Activated CD4-positive, alpha-beta memory T cell treated with anti-CD3 and anti-CD28 coated beads, Interleukin-2, amount 10 ng/mL, durations not matched to agents 7 days and 5 days (primary cell): ENCODE data around the gene NT5E. TPM values are rescaled to one million over a fixed set of nuclear protein-coding genes. Genes with fewer than 3 reads are reported as not detected.

Experiments
- CTCF ChIA-PET: fragments of 350-600 bp; sonication (Branson Sonifier 250); formaldehyde crosslinking; loops from one replicate; lab custom pipeline; 2021; ENCODE audit warnings: antibody characterized with exemption, inconsistent platforms; lab: Charles Lee
- POLR2A ChIA-PET: fragments of 350-600 bp; sonication (Branson Sonifier 250); formaldehyde crosslinking; loops from one replicate; lab custom pipeline; 2021; ENCODE audit warnings: antibody characterized with exemption; lab: Charles Lee
- DNase-seq: peaks from one replicate; pipeline ENCODE4 v3.0.0-alpha.2; 2020
- H3K27ac Mint-ChIP-seq: one replicate; pipeline ENCODE4 v1.8.0; 2021; ENCODE audit warnings: mild to moderate bottlenecking, mixed read lengths
- H3K27me3 Mint-ChIP-seq: one replicate; pipeline ENCODE4 v1.8.0; 2021; ENCODE audit warnings: mixed read lengths
- H3K36me3 Mint-ChIP-seq: one replicate; pipeline ENCODE4 v1.8.0; 2021; ENCODE audit warnings: low read depth, mixed read lengths
- H3K4me1 Mint-ChIP-seq: one replicate; pipeline ENCODE4 v1.8.0; 2021; ENCODE audit warnings: mixed read lengths
- H3K4me3 Mint-ChIP-seq: one replicate; pipeline ENCODE4 v1.8.0; 2021; ENCODE audit warnings: mild to moderate bottlenecking, mixed read lengths
- H3K9me3 Mint-ChIP-seq: one replicate; pipeline ENCODE4 v1.8.0; 2021; ENCODE audit warnings: mixed read lengths
- total RNA-seq, 2 experiments: library from RNA; stranded (reverse); gene quantifications; one replicate each; pipeline ENCODE4 v1.2.3, GENCODE V29; 2021

The NT5E gene
- total RNA-seq, 2 experiments from 2014 or later, result 2.4 to 3.4 TPM

GRCh38 chr6:85408039-85408438 is 41.8 kb upstream of the NT5E start:
- Mint-ChIP-seq H3K36me3 (no peaks in the 10 kb centered on the region), H3K4me1 (peaks cover 29% of the 10 kb centered on the region), H3K27me3 (peaks cover 21% of the 10 kb centered on the region), H3K27ac (no peak overlapping the region), H3K4me3 (no peak overlapping the region), H3K9me3 (no peaks in the 10 kb centered on the region)
- ChIA-PET POLR2A (no interaction called here), CTCF (no interaction called here)
- DNase-seq, result no peak

- no peaks in the 10 kb centered on the region for H3K36me3 Mint-ChIP-seq
These were observed 36.9 kb upstream of the NT5E start for GRCh38 chr6:85412911-85413430.

GRCh38 chr6:85416049-85416448 is 33.8 kb upstream of the NT5E start:
- Mint-ChIP-seq H3K9me3 (no peaks in the 10 kb centered on the region), H3K4me1 (no peaks in the 10 kb centered on the region), H3K27ac (no peak overlapping the region), H3K27me3 (peaks cover 15% of the 10 kb centered on the region), H3K4me3 (no peak overlapping the region), H3K36me3 (no peaks in the 10 kb centered on the region)
- CTCF ChIA-PET, result no interaction called here
- POLR2A ChIA-PET, result no interaction called here
- DNase-seq, result no peak

More at GRCh38 chr6:85412911-85413430, 36.9 kb upstream of the NT5E start:
- peaks cover 14% of the 10 kb centered on the region for H3K27me3 Mint-ChIP-seq
- DNase-seq, result no peak
- POLR2A ChIA-PET, result no interaction called here
- CTCF ChIA-PET, result interaction anchor here (1.1 kb wide), 1 partner anchor 70 kb away, joined by 3 read pairs; no protein-coding TSS in a partner anchor
- no peaks in the 10 kb centered on the region for H3K4me1 Mint-ChIP-seq
- H3K27ac Mint-ChIP-seq, result no peak overlapping the region
- H3K4me3 Mint-ChIP-seq, result no peak overlapping the region
- H3K9me3 Mint-ChIP-seq, result no peaks in the 10 kb centered on the region

GRCh38 chr6:85416766-85417165 is 33.1 kb upstream of the NT5E start:
- Mint-ChIP-seq H3K4me3 (no peak overlapping the region), H3K36me3 (no peaks in the 10 kb centered on the region), H3K4me1 (no peaks in the 10 kb centered on the region), H3K27ac (no peak overlapping the region), H3K9me3 (no peaks in the 10 kb centered on the region), H3K27me3 (peaks cover 16% of the 10 kb centered on the region)
- CTCF ChIA-PET, result interaction anchor here (0.6 kb wide), 1 partner anchor 780 kb away, joined by 3 read pairs; no protein-coding TSS in a partner anchor
- POLR2A ChIA-PET, result no interaction called here
- DNase-seq, result no peak

GRCh38 chr6:85417336-85417735 is 32.5 kb upstream of the NT5E start:
- no peak overlapping the region for H3K27ac Mint-ChIP-seq
- POLR2A ChIA-PET, result no interaction called here
- no peaks in the 10 kb centered on the region for H3K36me3 Mint-ChIP-seq
- H3K4me3 Mint-ChIP-seq, result no peak overlapping the region
- peaks cover 18% of the 10 kb centered on the region for H3K27me3 Mint-ChIP-seq
- no peaks in the 10 kb centered on the region for H3K4me1 Mint-ChIP-seq
- DNase-seq, result no peak
- CTCF ChIA-PET, result interaction anchor here (0.6 kb wide), 1 partner anchor 779 kb away, joined by 3 read pairs; no protein-coding TSS in a partner anchor
- no peaks in the 10 kb centered on the region for H3K9me3 Mint-ChIP-seq

GRCh38 chr6:85418059-85418458 is 31.8 kb upstream of the NT5E start:
- no peaks in the 10 kb centered on the region for H3K4me1 Mint-ChIP-seq
- CTCF ChIA-PET, result interaction anchor here (1.4 kb wide), 1 partner anchor 25 kb away, joined by 3 read pairs; no protein-coding TSS in a partner anchor
- no peaks in the 10 kb centered on the region for H3K36me3 Mint-ChIP-seq
- peaks cover 13% of the 10 kb centered on the region for H3K27me3 Mint-ChIP-seq
- no peak overlapping the region for H3K4me3 Mint-ChIP-seq
- no peaks in the 10 kb centered on the region for H3K9me3 Mint-ChIP-seq
- no peak for DNase-seq
- POLR2A ChIA-PET, result no interaction called here
- no peak overlapping the region for H3K27ac Mint-ChIP-seq

- no peak overlapping the region for H3K4me3 Mint-ChIP-seq
- H3K27me3 Mint-ChIP-seq, result peaks cover 13% of the 10 kb centered on the region
- no peaks in the 10 kb centered on the region for H3K4me1 Mint-ChIP-seq
- H3K36me3 Mint-ChIP-seq, result no peaks in the 10 kb centered on the region
- no peak for DNase-seq
- ChIA-PET CTCF (interaction anchor here (1.4 kb wide), 1 partner anchor 24 kb away, joined by 3 read pairs; no protein-coding TSS in a partner anchor), POLR2A (no interaction called here)
- H3K9me3 Mint-ChIP-seq, result no peaks in the 10 kb centered on the region
- H3K27ac Mint-ChIP-seq, result no peak overlapping the region
These were observed 30.7 kb upstream of the NT5E start for GRCh38 chr6:85419046-85419759.

- Mint-ChIP-seq H3K27ac (no peak overlapping the region), H3K9me3 (peaks cover 4% of the 10 kb centered on the region), H3K27me3 (peaks cover 13% of the 10 kb centered on the region), H3K36me3 (no peaks in the 10 kb centered on the region), H3K4me3 (no peak overlapping the region), H3K4me1 (no peaks in the 10 kb centered on the region)
- ChIA-PET CTCF (no interaction called here), POLR2A (no interaction called here)
- no peak for DNase-seq
These were observed 29.3 kb upstream of the NT5E start for GRCh38 chr6:85420551-85420950.

GRCh38 chr6:85421181-85421580 is 28.7 kb upstream of the NT5E start:
- Mint-ChIP-seq H3K27me3 (peaks cover 13% of the 10 kb centered on the region), H3K27ac (no peak overlapping the region), H3K4me1 (no peaks in the 10 kb centered on the region), H3K36me3 (no peaks in the 10 kb centered on the region), H3K9me3 (peaks cover 9% of the 10 kb centered on the region), H3K4me3 (no peak overlapping the region)
- POLR2A ChIA-PET, result interaction anchor here (0.6 to 0.9 kb wide), 2 partner anchors 9 to 48 kb away, joined by 3 read pairs; no protein-coding TSS in a partner anchor
- CTCF ChIA-PET, result no interaction called here
- DNase-seq, result no peak

GRCh38 chr6:85421972-85422371 is 27.9 kb upstream of the NT5E start:
- no peak overlapping the region for H3K27ac Mint-ChIP-seq
- POLR2A ChIA-PET, result interaction anchor here (0.9 kb wide), 1 partner anchor 8 kb away, joined by 3 read pairs; no protein-coding TSS in a partner anchor
- CTCF ChIA-PET, result no interaction called here
- H3K9me3 Mint-ChIP-seq, result peaks cover 10% of the 10 kb centered on the region
- no peak overlapping the region for H3K4me3 Mint-ChIP-seq
- no peak for DNase-seq
- peaks cover 14% of the 10 kb centered on the region for H3K27me3 Mint-ChIP-seq
- H3K36me3 Mint-ChIP-seq, result no peaks in the 10 kb centered on the region
- H3K4me1 Mint-ChIP-seq, result no peaks in the 10 kb centered on the region

GRCh38 chr6:85422996-85423395 is 26.9 kb upstream of the NT5E start:
- no peaks in the 10 kb centered on the region for H3K4me1 Mint-ChIP-seq
- H3K4me3 Mint-ChIP-seq, result no peak overlapping the region
- H3K9me3 Mint-ChIP-seq, result peaks cover 16% of the 10 kb centered on the region
- CTCF ChIA-PET, result no interaction called here
- no peak overlapping the region for H3K27ac Mint-ChIP-seq
- H3K36me3 Mint-ChIP-seq, result no peaks in the 10 kb centered on the region
- POLR2A ChIA-PET, result no interaction called here
- H3K27me3 Mint-ChIP-seq, result peaks cover 13% of the 10 kb centered on the region
- DNase-seq, result no peak

- no peaks in the 10 kb centered on the region for H3K36me3 Mint-ChIP-seq
- ChIA-PET CTCF (no interaction called here), POLR2A (no interaction called here)
- H3K4me3 Mint-ChIP-seq, result no peak overlapping the region
- H3K27me3 Mint-ChIP-seq, result peaks cover 12% of the 10 kb centered on the region
- peaks cover 16% of the 10 kb centered on the region for H3K9me3 Mint-ChIP-seq
- no peak for DNase-seq
- no peak overlapping the region for H3K27ac Mint-ChIP-seq
- H3K4me1 Mint-ChIP-seq, result no peaks in the 10 kb centered on the region
These were observed 24.9 kb upstream of the NT5E start for GRCh38 chr6:85424981-85425380.

- Mint-ChIP-seq H3K9me3 (peaks cover 16% of the 10 kb centered on the region), H3K27ac (no peak overlapping the region), H3K4me3 (no peak overlapping the region), H3K36me3 (no peaks in the 10 kb centered on the region), H3K4me1 (no peaks in the 10 kb centered on the region), H3K27me3 (peaks cover 12% of the 10 kb centered on the region)
- DNase-seq, result no peak
- POLR2A ChIA-PET, result no interaction called here
- CTCF ChIA-PET, result no interaction called here
These were observed 23.9 kb upstream of the NT5E start for GRCh38 chr6:85425997-85426396.
